ENCODE results near the gene RANBP2. TPM values are rescaled to one million over a fixed set of nuclear protein-coding genes. Genes with fewer than 3 reads are reported as not detected.

Gene RANBP2
- total RNA-seq, 4 donors from 2014 or later = 53.3 to 87.4 (median 68.4) TPM

- H3K27me3 ChIP-seq = no peaks in the 10 kb centered on the region
- TF ChIP-seq CTCF (IDR thresholded peaks at IDR 0.05) = no peak
- TF ChIP-seq POLR2A (IDR thresholded peaks at IDR 0.05) = no peak
- TF ChIP-seq EP300 (IDR thresholded peaks at IDR 0.05) = no peak
- no peak for TF ChIP-seq POLR2AphosphoS5 (IDR thresholded peaks at IDR 0.05)
- no peaks in the 10 kb centered on the region for H3K36me3 ChIP-seq
- no peaks in the 10 kb centered on the region for H3K4me1 ChIP-seq
- 67% methylated on average over 4 of the region's 4 CpGs for WGBS
- no peak for DNase-seq (ENCODE audit: low spot score in 2 of 2)
- H3K4me3 ChIP-seq = no peak overlapping the region
- no peak overlapping the region for H3K27ac ChIP-seq
- H3K9me3 ChIP-seq = peaks cover 1% of the 10 kb centered on the region
Observed at GRCh38 chr2:108825254-108825653, 106.0 kb downstream of the RANBP2 start.

GRCh38 chr2:108825736-108826135, 106.5 kb downstream of the RANBP2 start:
- no peak overlapping the region for H3K4me3 ChIP-seq
- TF ChIP-seq EP300 (IDR thresholded peaks at IDR 0.05) = no peak
- TF ChIP-seq POLR2A (IDR thresholded peaks at IDR 0.05) = no peak
- no peak for TF ChIP-seq CTCF (IDR thresholded peaks at IDR 0.05)
- TF ChIP-seq POLR2AphosphoS5 (IDR thresholded peaks at IDR 0.05) = no peak
- no peaks in the 10 kb centered on the region for H3K36me3 ChIP-seq
- H3K9me3 ChIP-seq = no peaks in the 10 kb centered on the region
- DNase-seq (ENCODE audit: low spot score in 2 of 2) = no peak
- H3K27me3 ChIP-seq = no peaks in the 10 kb centered on the region
- no peak overlapping the region for H3K27ac ChIP-seq
- 85% methylated on average over 3 of the region's 3 CpGs for WGBS
- no peaks in the 10 kb centered on the region for H3K4me1 ChIP-seq

- TF ChIP-seq POLR2A (IDR thresholded peaks at IDR 0.05) = no peak
- TF ChIP-seq POLR2AphosphoS5 (IDR thresholded peaks at IDR 0.05) = no peak
- no peak for TF ChIP-seq EP300 (IDR thresholded peaks at IDR 0.05)
- no peak for TF ChIP-seq CTCF (IDR thresholded peaks at IDR 0.05)
- Histone ChIP-seq H3K27me3 (no peaks in the 10 kb centered on the region), H3K36me3 (no peaks in the 10 kb centered on the region), H3K4me3 (no peak overlapping the region), H3K4me1 (no peaks in the 10 kb centered on the region), H3K27ac (no peak overlapping the region), H3K9me3 (no peaks in the 10 kb centered on the region)
- 87% methylated on average over 4 of the region's 4 CpGs for WGBS
- no peak for DNase-seq (ENCODE audit: low spot score in 2 of 2)
Observed at GRCh38 chr2:108829578-108830310, 110.5 kb downstream of the RANBP2 start.

GRCh38 chr2:108833219-108833618, 113.9 kb downstream of the RANBP2 start:
- Histone ChIP-seq H3K27me3 (no peaks in the 10 kb centered on the region), H3K4me1 (no peaks in the 10 kb centered on the region), H3K27ac (no peak overlapping the region), H3K4me3 (no peak overlapping the region), H3K36me3 (no peaks in the 10 kb centered on the region), H3K9me3 (peaks cover 10% of the 10 kb centered on the region)
- TF ChIP-seq CTCF (IDR thresholded peaks at IDR 0.05) = no peak
- no peak for TF ChIP-seq POLR2A (IDR thresholded peaks at IDR 0.05)
- TF ChIP-seq EP300 (IDR thresholded peaks at IDR 0.05) = no peak
- TF ChIP-seq POLR2AphosphoS5 (IDR thresholded peaks at IDR 0.05) = no peak
- DNase-seq (ENCODE audit: low spot score in 2 of 2) = no peak

GRCh38 chr2:108834620-108835019, 115.3 kb downstream of the RANBP2 start:
- TF ChIP-seq POLR2A (IDR thresholded peaks at IDR 0.05) (no peak), EP300 (IDR thresholded peaks at IDR 0.05) (no peak), POLR2AphosphoS5 (IDR thresholded peaks at IDR 0.05) (no peak), CTCF (IDR thresholded peaks at IDR 0.05) (no peak)
- Histone ChIP-seq H3K4me1 (no peaks in the 10 kb centered on the region), H3K4me3 (no peak overlapping the region), H3K27me3 (no peaks in the 10 kb centered on the region), H3K9me3 (peaks cover 13% of the 10 kb centered on the region), H3K27ac (no peak overlapping the region), H3K36me3 (no peaks in the 10 kb centered on the region)
- no peak for DNase-seq (ENCODE audit: low spot score in 2 of 2)
- WGBS = 93% methylated on average over 3 of the region's 3 CpGs

Measured in suprapubic skin (tissue), 4 donors.